HEK293 (cell line): ENCODE results near the gene TPRA1.

Source experiments
- CTCF ChIA-PET: fragments of 350-600 bp; formaldehyde crosslinking; extraction: SDS; loops from one replicate; lab custom pipeline; 2021; ENCODE audit warnings: antibody characterized with exemption; lab: Yijun Ruan, JAX
- POLR2A ChIA-PET: fragments of 300-600 bp; formaldehyde crosslinking; extraction: SDS; loops from one replicate; lab custom pipeline; 2020; ENCODE audit warnings: antibody characterized with exemption, inconsistent platforms; lab: Yijun Ruan, JAX
- H3K27ac ChIP-seq: fragments of 200-500 bp; sonication (Bioruptor generic); 2 replicates; pipeline ENCODE4 v1.5.1; 2014; ENCODE audit warnings: low read depth, low read length, control low read depth, inconsistent platforms; ENCODE audit errors: extremely low read depth
- H3K36me3 ChIP-seq, 2 experiments: fragments of 200-500 bp in 1 of 2; sonication (Bioruptor generic) in 1 of 2; 1 replicate in 1 of 2; 2 replicates in 1 of 2; pipeline ENCODE4 v1.5.1; 2014 to 2017; ENCODE audit warnings: inconsistent platforms in 2 of 2, low read length in 2 of 2; ENCODE audit not compliant: control insufficient read depth in 2 of 2, insufficient read depth in 1 of 2
- H3K4me1 ChIP-seq: fragments of 200-500 bp; sonication (Bioruptor generic); 2 replicates; pipeline ENCODE4 v1.5.1; 2014; ENCODE audit warnings: mild to moderate bottlenecking, low read length, inconsistent platforms; ENCODE audit not compliant: control insufficient read depth, insufficient read depth
- H3K4me3 ChIP-seq: 2 replicates; pipeline ENCODE4 v1.5.1; 2011; ENCODE audit warnings: low read depth, mild to moderate bottlenecking, control low read depth, low read length, moderate library complexity
- H3K9me3 ChIP-seq: fragments of 200-500 bp; sonication (Bioruptor generic); 2 replicates; pipeline ENCODE4 v1.5.1; 2014; ENCODE audit warnings: low read depth, low read length, inconsistent platforms; ENCODE audit not compliant: control insufficient read depth, insufficient read depth
- BCL11A ChIP-seq: fragments of 450-650 bp; formaldehyde crosslinking; IDR thresholded peaks from 2 replicates; pipeline ENCODE4 v1.5.1; 2016; ENCODE audit warnings: low read depth, missing biosample characterization, missing genetic modification characterization
- EGR2 ChIP-seq: fragments of 450-650 bp; formaldehyde crosslinking; IDR thresholded peaks from 2 replicates; pipeline ENCODE4 v1.5.1; 2016; ENCODE audit warnings: low read depth, missing biosample characterization, missing genetic modification characterization
- GLIS2 ChIP-seq: fragments of 450-650 bp; formaldehyde crosslinking; IDR thresholded peaks from 2 replicates; pipeline ENCODE4 v1.5.1; 2016; ENCODE audit warnings: missing biosample characterization, missing genetic modification characterization
- PRDM4 ChIP-seq: fragments of 450-650 bp; formaldehyde crosslinking; IDR thresholded peaks from 2 replicates; pipeline ENCODE4 v1.5.1; 2017; ENCODE audit warnings: missing biosample characterization, missing genetic modification characterization
- SETDB1 ChIP-seq: IDR thresholded peaks from one replicate; pipeline ENCODE4 v1.6.1; 2017; ENCODE audit warnings: mild to moderate bottlenecking, low read length, moderate library complexity, mixed read lengths; ENCODE audit not compliant: insufficient read length
- YY2 ChIP-seq: fragments of 450-650 bp; formaldehyde crosslinking; IDR thresholded peaks from 2 replicates; pipeline ENCODE4 v1.5.1; 2016; ENCODE audit warnings: missing biosample characterization, missing genetic modification characterization
- ZFHX2 ChIP-seq: fragments of 450-650 bp; formaldehyde crosslinking; conservative IDR thresholded peaks from 2 replicates; pipeline ENCODE4 v1.5.1; 2016; ENCODE audit warnings: missing biosample characterization, missing genetic modification characterization
- ZNF148 ChIP-seq: fragments of 450-650 bp; formaldehyde crosslinking; IDR thresholded peaks from 2 replicates; pipeline ENCODE4 v1.5.0; 2017; ENCODE audit warnings: missing biosample characterization, missing genetic modification characterization, borderline replicate concordance
- ZNF19 ChIP-seq: fragments of 450-650 bp; formaldehyde crosslinking; IDR thresholded peaks from 2 replicates; pipeline ENCODE4; 2016; ENCODE audit warnings: missing biosample characterization, missing genetic modification characterization, low read depth
- ZNF214 ChIP-seq: fragments of 450-650 bp; formaldehyde crosslinking; IDR thresholded peaks from 2 replicates; pipeline ENCODE4 v1.5.1; 2017; ENCODE audit warnings: missing biosample characterization, mild to moderate bottlenecking, missing genetic modification characterization, borderline replicate concordance
- ZNF23 ChIP-seq: fragments of 450-650 bp; formaldehyde crosslinking; IDR thresholded peaks from 2 replicates; pipeline ENCODE4 v1.5.1; 2016; ENCODE audit warnings: missing biosample characterization, missing genetic modification characterization, borderline replicate concordance
- ZNF350 ChIP-seq: fragments of 450-650 bp; formaldehyde crosslinking; IDR thresholded peaks from 2 replicates; pipeline ENCODE4 v1.5.0; 2017; ENCODE audit warnings: missing biosample characterization, mild to moderate bottlenecking, missing genetic modification characterization
- ZNF366 ChIP-seq: fragments of 450-650 bp; formaldehyde crosslinking; conservative IDR thresholded peaks from 2 replicates; pipeline ENCODE4 v1.5.1; 2016; ENCODE audit warnings: missing biosample characterization, missing genetic modification characterization
- ZNF488 ChIP-seq: fragments of 450-650 bp; formaldehyde crosslinking; IDR thresholded peaks from 2 replicates; pipeline ENCODE4 v1.5.1; 2016; ENCODE audit warnings: missing biosample characterization, missing genetic modification characterization
- ZNF549 ChIP-seq: fragments of 450-650 bp; IDR thresholded peaks from 2 replicates; pipeline ENCODE4 v1.5.1; 2018; ENCODE audit warnings: missing biosample characterization, missing genetic modification characterization, mild to moderate bottlenecking, inconsistent platforms, moderate library complexity
- ZNF571 ChIP-seq: fragments of 450-650 bp; formaldehyde crosslinking; IDR thresholded peaks from 2 replicates; pipeline ENCODE4 v1.5.0; 2017; ENCODE audit warnings: missing biosample characterization, missing genetic modification characterization
- ZNF658 ChIP-seq: fragments of 450-650 bp; formaldehyde crosslinking; IDR thresholded peaks from 2 replicates; pipeline ENCODE4; 2016; ENCODE audit warnings: missing biosample characterization, missing genetic modification characterization
- ZNF768 ChIP-seq: fragments of 450-650 bp; formaldehyde crosslinking; IDR thresholded peaks from 2 replicates; pipeline ENCODE4 v1.5.1; 2018; ENCODE audit warnings: missing biosample characterization, mild to moderate bottlenecking, missing genetic modification characterization

The TPRA1 gene

GRCh38 chr3:127584734-127585133 is 5.8 kb downstream of the TPRA1 start:
- CTCF ChIA-PET, result interaction anchor here (1.2 kb wide), 1 partner anchor 12 kb away, joined by 3 read pairs; no protein-coding TSS in a partner anchor
- TF ChIP-seq SETDB1 (peak; percentile 56), ZNF488 (tag by site-specific recombination) (no peak)
- TF ChIP-seq, all 188 proteins: peak for 1
- POLR2A ChIA-PET, result no interaction called here

GRCh38 chr3:127580327-127581060 is 10.0 kb downstream of the TPRA1 start:
- CTCF ChIA-PET, result no interaction called here
- no peak for TF ChIP-seq ZNF549
- TF ChIP-seq, all 188 proteins: peak for 0
- H3K4me1 ChIP-seq, result no peaks in the 10 kb centered on the region
- H3K27ac ChIP-seq, result no peak overlapping the region
- peaks cover 0 to 59% of the 10 kb centered on the region in 2 experiments; a peak in 1 of 3 replicates for H3K36me3 ChIP-seq
- H3K4me3 ChIP-seq, result no peak overlapping the region
- POLR2A ChIA-PET, result no interaction called here
- no peaks in the 10 kb centered on the region for H3K9me3 ChIP-seq

More at GRCh38 chr3:127584734-127585133, 5.8 kb downstream of the TPRA1 start:
- no peaks in the 10 kb centered on the region for H3K4me1 ChIP-seq
- no peak overlapping the region for H3K4me3 ChIP-seq
- no peaks in the 10 kb centered on the region for H3K9me3 ChIP-seq
- H3K36me3 ChIP-seq, result peaks cover 0 to 30% of the 10 kb centered on the region in 2 experiments; a peak in 1 of 3 replicates
- H3K27ac ChIP-seq, result no peak overlapping the region

- no peaks in the 10 kb centered on the region for H3K9me3 ChIP-seq
- no peak overlapping the region for H3K4me3 ChIP-seq
- TF ChIP-seq ZNF366 (no peak), ZFHX2 (tag by site-specific recombination) (0 out of 2 replicates have a peak, but pooled peaks have one; percentile 18), EGR2 (tag by site-specific recombination) (peak; percentile 63; the same call in 1 of the 2 replicates), ZNF19 (no peak), ZNF571 (tag by site-specific recombination) (no peak)
- no peak overlapping the region for H3K27ac ChIP-seq
- CTCF ChIA-PET, result no interaction called here
- peaks cover 0 to 62% of the 10 kb centered on the region in 2 experiments; a peak in 1 of 3 replicates for H3K36me3 ChIP-seq
- H3K4me1 ChIP-seq, result no peaks in the 10 kb centered on the region
- POLR2A ChIA-PET, result interaction anchor here (0.8 kb wide), 1 partner anchor 9 kb away, joined by 3 read pairs; no protein-coding TSS in a partner anchor
Observed at GRCh38 chr3:127578802-127579201, 11.7 kb downstream of the TPRA1 start.

GRCh38 chr3:127578168-127578567 is 12.4 kb downstream of the TPRA1 start:
- H3K4me3 ChIP-seq, result no peak overlapping the region
- H3K36me3 ChIP-seq, result peaks cover 0 to 69% of the 10 kb centered on the region in 2 experiments; a peak in 1 of 3 replicates
- no peaks in the 10 kb centered on the region for H3K4me1 ChIP-seq
- TF ChIP-seq BCL11A (tag by site-specific recombination) (no peak), ZNF768 (peak; percentile 79; the same call in 1 of the 2 replicates)
- no peak overlapping the region for H3K27ac ChIP-seq
- H3K9me3 ChIP-seq, result no peaks in the 10 kb centered on the region
- POLR2A ChIA-PET, result no interaction called here
- CTCF ChIA-PET, result no interaction called here

GRCh38 chr3:127577448-127577847 is 13.1 kb downstream of the TPRA1 start:
- Histone ChIP-seq H3K27ac (no peak overlapping the region), H3K4me3 (no peak overlapping the region), H3K9me3 (no peaks in the 10 kb centered on the region), H3K36me3 (peaks cover 0 to 76% of the 10 kb centered on the region in 2 experiments; a peak in 1 of 3 replicates), H3K4me1 (no peaks in the 10 kb centered on the region)
- ChIA-PET POLR2A (no interaction called here), CTCF (no interaction called here)
- no peak for TF ChIP-seq ZNF350
- no peak for TF ChIP-seq ZNF214
- TF ChIP-seq ZNF148 (tag by site-specific recombination), result no peak
- no peak for TF ChIP-seq GLIS2 (tag by site-specific recombination)
- TF ChIP-seq PRDM4 (tag by site-specific recombination), result no peak
- no peak for TF ChIP-seq ZNF23
- TF ChIP-seq ZNF658 (tag by site-specific recombination), result no peak
- no peak for TF ChIP-seq YY2 (tag by site-specific recombination)
